SK-N-SH treated with all-trans-retinoic acid at 6 μM for 48 hours (cell line): Measurements from ENCODE around the gene SMIM32.

Experiments
- GLIS3 ChIP-seq: fragments of 250-450 bp; sonication (Bioruptor Pico); IDR thresholded peaks from 2 replicates; pipeline ENCODE4 v1.5.0; 2020; ENCODE audit warnings: mild to moderate bottlenecking, moderate library complexity
- ISL1 ChIP-seq: fragments of 250-450 bp; sonication (Bioruptor Pico); IDR thresholded peaks from 2 replicates; pipeline ENCODE4 v2.1.2; 2022; ENCODE audit warnings: mild to moderate bottlenecking, moderate library complexity
- RARB ChIP-seq: fragments of 250-450 bp; sonication (Bioruptor Pico); IDR thresholded peaks from 2 replicates; pipeline ENCODE4 v1.8.0; 2021; ENCODE audit warnings: mild to moderate bottlenecking, moderate library complexity

DNA sequence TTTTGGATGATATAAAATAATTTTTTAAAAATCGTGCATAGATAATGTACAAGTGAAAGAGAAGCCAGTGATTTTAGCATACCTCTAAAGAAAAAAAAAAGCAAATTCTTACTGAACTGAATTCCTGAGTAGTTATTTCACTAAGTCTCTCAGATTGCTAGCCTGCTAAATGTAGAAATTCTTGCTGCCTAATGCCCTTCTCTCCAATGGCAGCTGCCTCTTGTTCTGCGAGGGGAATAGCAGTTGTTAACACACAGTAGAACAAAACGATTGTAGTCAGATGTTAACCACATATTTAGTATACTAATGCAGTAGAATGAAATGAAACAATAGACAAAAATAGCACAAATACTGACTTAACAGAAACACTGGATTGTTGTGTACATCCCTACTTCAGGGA, 33.5 kb downstream of the SMIM32 start:
- TF ChIP-seq ISL1 (CRISPR knock-in tag): no peak
- no peak for TF ChIP-seq GLIS3 (CRISPR knock-in tag)
- TF ChIP-seq RARB (CRISPR knock-in tag): no peak
